ENCODE data around the gene DNAJC15. TPM values are rescaled to one million over a fixed set of nuclear protein-coding genes. Genes with fewer than 3 reads are reported as not detected.

DNAJC15 gene
- total RNA-seq, 1 experiment from 2014 or later = 10.8 TPM

- no peak for TF ChIP-seq ZBTB33 (IDR thresholded peaks at IDR 0.05; ENCODE audit: extremely low read depth, insufficient replicate concordance, low read length)
- no peak for TF ChIP-seq EZH2phosphoT487 (IDR thresholded peaks at IDR 0.05; ENCODE audit: borderline replicate concordance)
- no peak for TF ChIP-seq EZH2 (IDR thresholded peaks at IDR 0.05)
- TF ChIP-seq POLR2A (IDR thresholded peaks at IDR 0.05; ENCODE audit: borderline replicate concordance, extremely low read depth, insufficient read depth, insufficient read length) = no peak
- no peak for TF ChIP-seq SIN3A (IDR thresholded peaks at IDR 0.05; ENCODE audit: low read depth)
- TF ChIP-seq RAD21 (IDR thresholded peaks at IDR 0.05; ENCODE audit: low read depth) = no peak
- no peak for TF ChIP-seq ATF3 (IDR thresholded peaks at IDR 0.05)
- TF ChIP-seq POLR2AphosphoS5 (IDR thresholded peaks at IDR 0.05; ENCODE audit: low read depth, low read length) = no peak
- no peak for TF ChIP-seq CTCF (IDR thresholded peaks at IDR 0.05 in 2 of 3, conservative IDR thresholded peaks at IDR 0.05 in 1 of 3; ENCODE audit: borderline replicate concordance in 1 of 3, insufficient read depth in 1 of 3, low read depth in 2 of 3, low read length in 2 of 3)
Observed at GRCh38 chr13:43150369-43151207, 127.2 kb downstream of the DNAJC15 start (continued).

Measured in HCT116 (cell line).